ENCODE measurements around the gene ASF1B.

DNA sequence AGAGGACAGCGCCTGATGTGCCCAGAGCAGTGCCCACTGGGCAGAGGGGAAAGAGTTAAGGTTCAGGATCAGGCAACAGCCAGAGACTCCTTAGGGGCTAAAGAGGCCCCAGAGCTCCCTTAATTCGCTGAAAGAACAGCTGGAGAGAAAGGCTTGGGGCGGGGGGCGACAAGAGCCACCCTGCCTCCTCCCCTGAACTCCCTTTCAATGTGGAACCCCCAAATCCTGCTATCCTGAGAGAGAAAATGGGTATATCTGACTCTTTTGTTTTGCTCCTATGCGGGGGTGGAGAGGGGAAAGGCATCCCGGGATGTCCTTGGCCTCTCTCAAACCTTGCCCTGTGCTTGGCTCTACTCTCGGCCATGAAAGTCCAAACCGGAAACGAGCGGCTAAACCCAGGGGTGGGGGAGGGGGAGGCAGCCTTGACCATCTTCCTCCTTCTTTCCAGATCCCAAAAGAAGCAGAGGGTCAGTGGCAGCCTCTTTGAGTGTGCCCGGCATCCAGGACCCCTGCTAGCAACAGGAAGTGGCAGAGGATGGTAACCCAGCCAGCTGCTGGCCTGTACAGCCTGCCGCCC lies 23.5 kb downstream of the ASF1B start:
- TF ChIP-seq POLR2A (IDR thresholded peaks at IDR 0.05; ENCODE audit: low read length): no peak
- no peak for TF ChIP-seq GATA1 (IDR thresholded peaks at IDR 0.05; ENCODE audit: low read depth, low read length)
